ENCODE results near the gene ZNF124.
"Not testable (repeated sequence)": the region's sequence is repeated elsewhere in the genome, so short reads cannot be mapped to it uniquely, and the experiment has no call there.

DNA sequence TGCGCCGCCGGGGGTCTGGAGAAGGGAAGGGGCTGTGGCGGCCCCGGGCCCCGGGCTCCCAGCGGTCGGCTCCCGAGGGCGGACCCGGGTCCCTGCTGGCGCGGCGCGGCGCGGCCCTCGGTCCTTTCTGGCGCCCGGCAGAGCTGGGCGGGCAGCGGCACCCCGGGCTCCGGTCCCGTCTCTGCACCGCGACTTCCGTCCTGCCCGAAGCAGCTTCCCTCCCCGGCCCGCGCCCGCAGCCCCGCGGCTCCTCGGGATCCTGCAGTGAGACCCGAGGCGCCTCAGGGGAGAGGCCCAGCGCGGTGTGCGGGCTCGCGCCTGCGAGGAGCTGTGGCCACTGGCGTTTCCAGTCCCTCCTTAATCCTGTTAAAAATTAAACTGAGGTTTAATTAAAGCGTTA lies 45.2 kb downstream of the ZNF124 start:
- TF ChIP-seq, protein P1, sequence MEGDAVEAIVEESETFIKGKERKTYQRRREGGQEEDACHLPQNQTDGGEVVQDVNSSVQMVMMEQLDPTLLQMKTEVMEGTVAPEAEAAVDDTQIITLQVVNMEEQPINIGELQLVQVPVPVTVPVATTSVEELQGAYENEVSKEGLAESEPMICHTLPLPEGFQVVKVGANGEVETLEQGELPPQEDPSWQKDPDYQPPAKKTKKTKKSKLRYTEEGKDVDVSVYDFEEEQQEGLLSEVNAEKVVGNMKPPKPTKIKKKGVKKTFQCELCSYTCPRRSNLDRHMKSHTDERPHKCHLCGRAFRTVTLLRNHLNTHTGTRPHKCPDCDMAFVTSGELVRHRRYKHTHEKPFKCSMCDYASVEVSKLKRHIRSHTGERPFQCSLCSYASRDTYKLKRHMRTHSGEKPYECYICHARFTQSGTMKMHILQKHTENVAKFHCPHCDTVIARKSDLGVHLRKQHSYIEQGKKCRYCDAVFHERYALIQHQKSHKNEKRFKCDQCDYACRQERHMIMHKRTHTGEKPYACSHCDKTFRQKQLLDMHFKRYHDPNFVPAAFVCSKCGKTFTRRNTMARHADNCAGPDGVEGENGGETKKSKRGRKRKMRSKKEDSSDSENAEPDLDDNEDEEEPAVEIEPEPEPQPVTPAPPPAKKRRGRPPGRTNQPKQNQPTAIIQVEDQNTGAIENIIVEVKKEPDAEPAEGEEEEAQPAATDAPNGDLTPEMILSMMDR (conservative IDR thresholded peaks at IDR 0.05; ENCODE audit: low read depth in 2 of 2), result not testable (repeated sequence)
- not testable (repeated sequence) for TF ChIP-seq CREB1 (CRISPR knock-in tag; IDR thresholded peaks at IDR 0.05; ENCODE audit: low read depth); POLR2AphosphoS5 (IDR thresholded peaks at IDR 0.05; ENCODE audit: low read depth); NANOG (IDR thresholded peaks at IDR 0.05; ENCODE audit: borderline replicate concordance); EZH2 (IDR thresholded peaks at IDR 0.05; ENCODE audit: low read depth, unreplicated experiment); ZNF114 (CRISPR knock-in tag; IDR thresholded peaks at IDR 0.05); EZH2phosphoT487 (IDR thresholded peaks at IDR 0.05; ENCODE audit: unreplicated experiment); JUNB (IDR thresholded peaks at IDR 0.05; ENCODE audit: unreplicated experiment); ZNF331 (CRISPR knock-in tag; IDR thresholded peaks at IDR 0.05; ENCODE audit: low read depth); STAT1 (IDR thresholded peaks at IDR 0.05; ENCODE audit: unreplicated experiment)
- TF ChIP-seq, protein P2, sequence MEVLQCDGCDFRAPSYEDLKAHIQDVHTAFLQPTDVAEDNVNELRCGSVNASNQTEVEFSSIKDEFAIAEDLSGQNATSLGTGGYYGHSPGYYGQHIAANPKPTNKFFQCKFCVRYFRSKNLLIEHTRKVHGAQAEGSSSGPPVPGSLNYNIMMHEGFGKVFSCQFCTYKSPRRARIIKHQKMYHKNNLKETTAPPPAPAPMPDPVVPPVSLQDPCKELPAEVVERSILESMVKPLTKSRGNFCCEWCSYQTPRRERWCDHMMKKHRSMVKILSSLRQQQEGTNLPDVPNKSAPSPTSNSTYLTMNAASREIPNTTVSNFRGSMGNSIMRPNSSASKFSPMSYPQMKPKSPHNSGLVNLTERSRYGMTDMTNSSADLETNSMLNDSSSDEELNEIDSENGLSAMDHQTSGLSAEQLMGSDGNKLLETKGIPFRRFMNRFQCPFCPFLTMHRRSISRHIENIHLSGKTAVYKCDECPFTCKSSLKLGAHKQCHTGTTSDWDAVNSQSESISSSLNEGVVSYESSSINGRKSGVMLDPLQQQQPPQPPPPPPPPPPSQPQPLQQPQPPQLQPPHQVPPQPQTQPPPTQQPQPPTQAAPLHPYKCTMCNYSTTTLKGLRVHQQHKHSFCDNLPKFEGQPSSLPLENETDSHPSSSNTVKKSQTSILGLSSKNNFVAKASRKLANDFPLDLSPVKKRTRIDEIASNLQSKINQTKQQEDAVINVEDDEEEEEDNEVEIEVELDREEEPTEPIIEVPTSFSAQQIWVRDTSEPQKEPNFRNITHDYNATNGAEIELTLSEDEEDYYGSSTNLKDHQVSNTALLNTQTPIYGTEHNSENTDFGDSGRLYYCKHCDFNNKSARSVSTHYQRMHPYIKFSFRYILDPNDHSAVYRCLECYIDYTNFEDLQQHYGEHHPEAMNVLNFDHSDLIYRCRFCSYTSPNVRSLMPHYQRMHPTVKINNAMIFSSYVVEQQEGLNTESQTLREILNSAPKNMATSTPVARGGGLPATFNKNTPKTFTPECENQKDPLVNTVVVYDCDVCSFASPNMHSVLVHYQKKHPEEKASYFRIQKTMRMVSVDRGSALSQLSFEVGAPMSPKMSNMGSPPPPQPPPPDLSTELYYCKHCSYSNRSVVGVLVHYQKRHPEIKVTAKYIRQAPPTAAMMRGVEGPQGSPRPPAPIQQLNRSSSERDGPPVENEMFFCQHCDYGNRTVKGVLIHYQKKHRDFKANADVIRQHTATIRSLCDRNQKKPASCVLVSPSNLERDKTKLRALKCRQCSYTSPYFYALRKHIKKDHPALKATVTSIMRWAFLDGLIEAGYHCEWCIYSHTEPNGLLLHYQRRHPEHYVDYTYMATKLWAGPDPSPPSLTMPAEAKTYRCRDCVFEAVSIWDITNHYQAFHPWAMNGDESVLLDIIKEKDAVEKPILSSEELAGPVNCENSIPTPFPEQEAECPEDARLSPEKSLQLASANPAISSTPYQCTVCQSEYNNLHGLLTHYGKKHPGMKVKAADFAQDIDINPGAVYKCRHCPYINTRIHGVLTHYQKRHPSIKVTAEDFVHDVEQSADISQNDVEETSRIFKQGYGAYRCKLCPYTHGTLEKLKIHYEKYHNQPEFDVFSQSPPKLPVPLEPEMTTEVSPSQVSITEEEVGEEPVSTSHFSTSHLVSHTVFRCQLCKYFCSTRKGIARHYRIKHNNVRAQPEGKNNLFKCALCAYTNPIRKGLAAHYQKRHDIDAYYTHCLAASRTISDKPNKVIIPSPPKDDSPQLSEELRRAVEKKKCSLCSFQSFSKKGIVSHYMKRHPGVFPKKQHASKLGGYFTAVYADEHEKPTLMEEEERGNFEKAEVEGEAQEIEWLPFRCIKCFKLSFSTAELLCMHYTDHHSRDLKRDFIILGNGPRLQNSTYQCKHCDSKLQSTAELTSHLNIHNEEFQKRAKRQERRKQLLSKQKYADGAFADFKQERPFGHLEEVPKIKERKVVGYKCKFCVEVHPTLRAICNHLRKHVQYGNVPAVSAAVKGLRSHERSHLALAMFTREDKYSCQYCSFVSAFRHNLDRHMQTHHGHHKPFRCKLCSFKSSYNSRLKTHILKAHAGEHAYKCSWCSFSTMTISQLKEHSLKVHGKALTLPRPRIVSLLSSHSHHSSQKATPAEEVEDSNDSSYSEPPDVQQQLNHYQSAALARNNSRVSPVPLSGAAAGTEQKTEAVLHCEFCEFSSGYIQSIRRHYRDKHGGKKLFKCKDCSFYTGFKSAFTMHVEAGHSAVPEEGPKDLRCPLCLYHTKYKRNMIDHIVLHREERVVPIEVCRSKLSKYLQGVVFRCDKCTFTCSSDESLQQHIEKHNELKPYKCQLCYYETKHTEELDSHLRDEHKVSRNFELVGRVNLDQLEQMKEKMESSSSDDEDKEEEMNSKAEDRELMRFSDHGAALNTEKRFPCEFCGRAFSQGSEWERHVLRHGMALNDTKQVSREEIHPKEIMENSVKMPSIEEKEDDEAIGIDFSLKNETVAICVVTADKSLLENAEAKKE (CRISPR knock-in tag; IDR thresholded peaks at IDR 0.05), result not testable (repeated sequence)
- TF ChIP-seq, protein P3, sequence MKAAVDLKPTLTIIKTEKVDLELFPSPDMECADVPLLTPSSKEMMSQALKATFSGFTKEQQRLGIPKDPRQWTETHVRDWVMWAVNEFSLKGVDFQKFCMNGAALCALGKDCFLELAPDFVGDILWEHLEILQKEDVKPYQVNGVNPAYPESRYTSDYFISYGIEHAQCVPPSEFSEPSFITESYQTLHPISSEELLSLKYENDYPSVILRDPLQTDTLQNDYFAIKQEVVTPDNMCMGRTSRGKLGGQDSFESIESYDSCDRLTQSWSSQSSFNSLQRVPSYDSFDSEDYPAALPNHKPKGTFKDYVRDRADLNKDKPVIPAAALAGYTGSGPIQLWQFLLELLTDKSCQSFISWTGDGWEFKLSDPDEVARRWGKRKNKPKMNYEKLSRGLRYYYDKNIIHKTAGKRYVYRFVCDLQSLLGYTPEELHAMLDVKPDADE (IDR thresholded peaks at IDR 0.05), result not testable (repeated sequence)
- TF ChIP-seq, protein P4, sequence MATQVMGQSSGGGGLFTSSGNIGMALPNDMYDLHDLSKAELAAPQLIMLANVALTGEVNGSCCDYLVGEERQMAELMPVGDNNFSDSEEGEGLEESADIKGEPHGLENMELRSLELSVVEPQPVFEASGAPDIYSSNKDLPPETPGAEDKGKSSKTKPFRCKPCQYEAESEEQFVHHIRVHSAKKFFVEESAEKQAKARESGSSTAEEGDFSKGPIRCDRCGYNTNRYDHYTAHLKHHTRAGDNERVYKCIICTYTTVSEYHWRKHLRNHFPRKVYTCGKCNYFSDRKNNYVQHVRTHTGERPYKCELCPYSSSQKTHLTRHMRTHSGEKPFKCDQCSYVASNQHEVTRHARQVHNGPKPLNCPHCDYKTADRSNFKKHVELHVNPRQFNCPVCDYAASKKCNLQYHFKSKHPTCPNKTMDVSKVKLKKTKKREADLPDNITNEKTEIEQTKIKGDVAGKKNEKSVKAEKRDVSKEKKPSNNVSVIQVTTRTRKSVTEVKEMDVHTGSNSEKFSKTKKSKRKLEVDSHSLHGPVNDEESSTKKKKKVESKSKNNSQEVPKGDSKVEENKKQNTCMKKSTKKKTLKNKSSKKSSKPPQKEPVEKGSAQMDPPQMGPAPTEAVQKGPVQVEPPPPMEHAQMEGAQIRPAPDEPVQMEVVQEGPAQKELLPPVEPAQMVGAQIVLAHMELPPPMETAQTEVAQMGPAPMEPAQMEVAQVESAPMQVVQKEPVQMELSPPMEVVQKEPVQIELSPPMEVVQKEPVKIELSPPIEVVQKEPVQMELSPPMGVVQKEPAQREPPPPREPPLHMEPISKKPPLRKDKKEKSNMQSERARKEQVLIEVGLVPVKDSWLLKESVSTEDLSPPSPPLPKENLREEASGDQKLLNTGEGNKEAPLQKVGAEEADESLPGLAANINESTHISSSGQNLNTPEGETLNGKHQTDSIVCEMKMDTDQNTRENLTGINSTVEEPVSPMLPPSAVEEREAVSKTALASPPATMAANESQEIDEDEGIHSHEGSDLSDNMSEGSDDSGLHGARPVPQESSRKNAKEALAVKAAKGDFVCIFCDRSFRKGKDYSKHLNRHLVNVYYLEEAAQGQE (IDR thresholded peaks at IDR 0.05; ENCODE audit: unreplicated experiment), result not testable (repeated sequence)

All from GM23338 (cell line).